GM19043 (cell line): Measurements from ENCODE around the gene PEX11A.
A peak's percentile ranks its signal among the peaks of the same experiment; 100 is the strongest.
"Not testable (repeated sequence)": the region's sequence is repeated elsewhere in the genome, so short reads cannot be mapped to it uniquely, and the experiment has no call there.

Experiments
- ATAC-seq: cut with Tn5 transposase; IDR thresholded peaks from one replicate; pipeline ENCODE4 v1.9.1; 2021; ENCODE audit warnings: low read depth; ENCODE audit not compliant: unreplicated experiment

The PEX11A gene

GRCh38 chr15:89690276-89691218 lies at the start of gene PEX11A, which contains the start of gene WDR93:
PEX11A (minus strand) TSS chr15:89690754; CDS start chr15:89690632, 122 bp downstream.
WDR93 (plus strand) TSS chr15:89690811; CDS start chr15:89701747, 10,936 bp downstream.
- peak; percentile 90 for ATAC-seq

GRCh38 chr15:89740137-89740536 lies 49.6 kb upstream of the PEX11A start:
- ATAC-seq: peak; percentile 70

- ATAC-seq: no peak
These were observed 45.2 kb upstream of the PEX11A start for GRCh38 chr15:89735773-89736172.

- ATAC-seq: no peak
These were observed 42.1 kb upstream of the PEX11A start for GRCh38 chr15:89732451-89733172.

- no peak for ATAC-seq
These were observed 40.7 kb upstream of the PEX11A start for GRCh38 chr15:89731275-89731674.

GRCh38 chr15:89728254-89728653 lies 37.7 kb upstream of the PEX11A start:
- ATAC-seq: no peak

GRCh38 chr15:89725064-89725463 lies 34.5 kb upstream of the PEX11A start:
- ATAC-seq: no peak

- ATAC-seq: no peak
These were observed 34.1 kb upstream of the PEX11A start for GRCh38 chr15:89724621-89725020.

- ATAC-seq: no peak
These were observed 32.5 kb upstream of the PEX11A start for GRCh38 chr15:89723031-89723430.

GRCh38 chr15:89714775-89715174 lies 24.2 kb upstream of the PEX11A start:
- ATAC-seq: no peak

- no peak for ATAC-seq
These were observed 17.0 kb upstream of the PEX11A start for GRCh38 chr15:89707577-89707976.

GRCh38 chr15:89704411-89704810 lies 13.9 kb upstream of the PEX11A start:
- ATAC-seq: no peak

GRCh38 chr15:89695198-89695597 lies 4.6 kb upstream of the PEX11A start:
- no peak for ATAC-seq

- no peak for ATAC-seq
These were observed 3.1 kb upstream of the PEX11A start for GRCh38 chr15:89693696-89694095.

GRCh38 chr15:89693091-89693490 lies 2.5 kb upstream of the PEX11A start:
- no peak for ATAC-seq

GRCh38 chr15:89689930-89690275 lies 651 bp downstream of the PEX11A start:
- not testable (repeated sequence) for ATAC-seq

- ATAC-seq: no peak
These were observed 4.0 kb downstream of the PEX11A start for GRCh38 chr15:89686522-89686921.

GRCh38 chr15:89685995-89686394 lies 4.6 kb downstream of the PEX11A start:
- no peak for ATAC-seq

GRCh38 chr15:89681146-89681545 lies 9.4 kb downstream of the PEX11A start:
- ATAC-seq: no peak

GRCh38 chr15:89680282-89680873 lies 10.2 kb downstream of the PEX11A start:
- ATAC-seq: no peak

GRCh38 chr15:89679212-89679611 lies 11.3 kb downstream of the PEX11A start, which contains the start of gene PLIN1:
PLIN1 (minus strand) TSS chr15:89679367; CDS start chr15:89677489, 1,878 bp downstream.
- no peak for ATAC-seq
